NCI-H128 (cell line): Measurements from ENCODE around the gene RGS2.

Experiments used
- DNase-seq: peaks from one replicate; lab custom pipeline; 2025; ENCODE audit not compliant: unreplicated experiment; lab: John Stamatoyannopoulos, UW

The RGS2 gene

DNA sequence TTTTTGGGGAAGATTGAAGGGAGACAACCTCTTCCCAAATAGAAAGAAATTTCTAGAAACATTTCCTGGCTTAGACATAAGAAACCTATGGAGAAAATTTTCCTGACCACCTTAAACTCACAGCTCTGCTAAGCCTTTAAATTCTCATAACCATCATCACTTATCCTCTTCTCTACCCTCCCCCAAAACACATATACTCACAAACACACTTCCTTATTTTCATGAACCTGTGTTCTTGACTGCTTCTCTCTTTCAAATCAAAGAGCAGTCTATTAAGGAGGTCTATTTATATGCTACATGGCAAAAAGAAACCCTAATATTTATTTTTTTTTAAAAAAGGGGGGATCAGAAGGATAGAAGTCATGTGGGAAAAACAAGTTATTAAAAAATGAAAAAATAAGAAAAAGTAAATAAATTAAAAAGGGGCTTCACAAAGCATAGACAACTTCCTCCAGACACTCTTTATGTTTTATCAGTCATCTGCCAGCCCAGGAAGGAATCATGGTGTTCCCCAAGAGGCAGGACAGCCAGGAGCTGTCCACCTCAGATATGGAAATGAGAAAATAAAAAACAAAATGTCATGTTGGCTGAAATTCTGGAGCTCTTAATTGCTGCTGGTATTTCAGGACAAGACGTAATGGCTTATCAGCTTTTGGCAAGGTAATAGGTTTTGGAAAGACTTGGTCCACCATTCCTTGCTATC, 12.8 kb upstream of the RGS2 start:
- DNase-seq: no peak

DNA sequence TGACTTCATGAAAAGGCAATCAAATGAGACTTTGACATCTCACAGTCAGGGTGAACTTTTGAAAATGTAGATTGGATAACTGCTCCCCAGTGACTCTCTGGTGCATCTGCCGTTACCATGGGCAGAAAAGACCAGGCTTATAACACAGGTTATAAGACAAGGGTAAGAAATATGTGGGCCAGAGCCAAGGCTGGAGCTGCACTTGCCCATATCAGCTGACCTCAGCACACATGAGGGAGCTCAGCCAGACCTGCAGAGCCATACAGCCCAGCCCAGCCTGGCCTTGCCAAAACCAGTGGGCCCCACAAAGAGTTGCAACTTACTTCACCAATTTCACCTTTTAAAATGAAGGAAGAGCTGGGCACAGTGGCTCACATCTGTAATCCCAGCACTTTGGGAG, 11.7 kb upstream of the RGS2 start:
- DNase-seq: no peak

DNA sequence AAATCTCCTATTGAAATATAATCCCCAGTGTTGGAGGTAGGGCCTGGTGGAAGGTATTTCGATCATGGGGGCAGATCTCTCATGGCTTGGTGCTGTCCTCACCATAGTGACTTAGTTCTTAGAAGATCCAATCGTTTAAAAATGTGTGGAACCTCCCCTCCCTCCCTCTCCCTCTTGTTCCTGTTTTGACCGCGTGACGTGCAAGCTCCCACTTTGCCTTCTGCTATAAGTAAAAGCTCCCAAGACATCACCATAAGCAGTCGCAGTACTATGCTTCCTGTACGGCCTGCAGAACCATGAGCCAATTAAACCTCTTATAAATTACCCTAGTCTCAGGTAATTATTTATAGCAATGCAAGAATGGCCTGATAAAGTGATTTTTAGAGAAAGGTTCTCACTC, 10.9 kb upstream of the RGS2 start:
- no peak for DNase-seq

DNA sequence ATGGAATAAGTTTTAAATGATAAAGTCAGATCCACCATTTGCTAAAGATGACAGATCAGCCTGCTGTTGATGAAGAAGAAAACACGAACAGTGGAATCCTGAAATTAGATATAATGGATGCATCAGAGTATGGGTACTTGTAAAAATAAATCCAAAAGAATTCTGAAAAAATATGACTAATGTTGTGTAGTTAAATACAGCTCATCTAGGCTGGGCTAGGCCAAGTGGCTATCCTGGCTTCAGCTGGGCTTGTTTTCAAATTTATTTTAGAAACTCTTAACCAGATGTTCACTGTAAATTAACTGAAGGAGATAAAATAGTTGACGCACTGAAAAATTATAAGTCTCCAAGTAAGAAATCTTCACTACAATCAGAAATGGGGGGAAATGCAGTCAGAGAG, 7.4 kb upstream of the RGS2 start:
- DNase-seq: no peak

DNA sequence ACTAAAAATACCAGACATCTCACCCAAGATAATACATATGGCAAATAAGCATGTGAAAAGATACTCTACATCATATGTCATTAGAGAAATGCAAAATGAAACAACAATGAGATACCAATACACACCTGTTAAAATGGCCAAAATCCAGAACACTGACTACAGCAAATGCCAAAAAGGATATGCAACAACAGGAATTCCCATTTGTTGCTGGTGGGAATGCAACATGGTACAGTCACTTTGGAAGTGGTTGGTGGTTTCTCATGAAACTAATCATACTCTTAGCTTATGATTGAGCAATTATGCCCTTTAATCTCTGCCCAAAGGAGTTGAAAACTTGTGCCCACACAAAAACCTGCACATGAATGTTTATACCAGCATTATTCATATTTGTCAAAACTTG, 6.4 kb upstream of the RGS2 start:
- DNase-seq: no peak

DNA sequence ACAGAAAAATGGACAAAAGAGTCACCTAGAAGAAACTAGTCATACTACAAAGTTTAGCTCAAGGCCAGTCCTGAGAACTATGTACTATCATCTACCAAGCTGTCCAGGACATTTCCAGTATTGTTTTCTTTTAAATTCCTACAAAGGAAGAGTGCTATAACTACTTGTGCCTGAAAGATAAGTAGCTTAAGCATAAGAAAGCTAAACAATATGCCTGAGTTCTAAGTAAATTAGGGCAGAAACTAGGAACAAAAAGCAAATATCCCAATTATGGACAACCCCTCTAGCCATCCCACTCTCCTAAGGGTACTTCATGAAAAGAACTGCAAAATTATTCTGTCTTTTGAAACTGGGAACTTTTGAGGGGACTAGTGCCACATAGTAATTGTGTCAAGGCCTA, 5.3 kb upstream of the RGS2 start:
- no peak for DNase-seq

DNA sequence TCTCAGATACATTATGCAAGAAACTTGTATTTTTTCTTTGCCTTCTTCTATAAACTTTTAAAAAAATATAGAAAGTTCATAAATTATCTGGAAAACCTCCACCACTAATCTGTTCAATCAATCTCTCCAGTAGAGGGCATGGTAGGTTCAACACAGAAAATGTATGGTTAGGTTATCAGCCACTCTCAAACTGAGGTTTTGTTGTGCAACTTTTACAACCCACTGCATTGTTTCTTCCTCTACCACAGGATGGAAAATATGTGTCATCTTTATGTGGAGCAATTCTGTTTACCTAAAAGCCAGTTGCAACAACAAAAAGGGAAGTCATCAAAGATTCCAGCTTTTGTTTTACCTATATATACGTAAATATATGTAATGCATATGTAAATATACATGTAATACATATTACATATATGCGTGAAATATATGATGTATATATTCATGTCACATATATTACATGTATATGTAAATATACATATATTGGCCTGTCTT, 3.0 kb upstream of the RGS2 start:
- DNase-seq: peak; percentile 27

DNA sequence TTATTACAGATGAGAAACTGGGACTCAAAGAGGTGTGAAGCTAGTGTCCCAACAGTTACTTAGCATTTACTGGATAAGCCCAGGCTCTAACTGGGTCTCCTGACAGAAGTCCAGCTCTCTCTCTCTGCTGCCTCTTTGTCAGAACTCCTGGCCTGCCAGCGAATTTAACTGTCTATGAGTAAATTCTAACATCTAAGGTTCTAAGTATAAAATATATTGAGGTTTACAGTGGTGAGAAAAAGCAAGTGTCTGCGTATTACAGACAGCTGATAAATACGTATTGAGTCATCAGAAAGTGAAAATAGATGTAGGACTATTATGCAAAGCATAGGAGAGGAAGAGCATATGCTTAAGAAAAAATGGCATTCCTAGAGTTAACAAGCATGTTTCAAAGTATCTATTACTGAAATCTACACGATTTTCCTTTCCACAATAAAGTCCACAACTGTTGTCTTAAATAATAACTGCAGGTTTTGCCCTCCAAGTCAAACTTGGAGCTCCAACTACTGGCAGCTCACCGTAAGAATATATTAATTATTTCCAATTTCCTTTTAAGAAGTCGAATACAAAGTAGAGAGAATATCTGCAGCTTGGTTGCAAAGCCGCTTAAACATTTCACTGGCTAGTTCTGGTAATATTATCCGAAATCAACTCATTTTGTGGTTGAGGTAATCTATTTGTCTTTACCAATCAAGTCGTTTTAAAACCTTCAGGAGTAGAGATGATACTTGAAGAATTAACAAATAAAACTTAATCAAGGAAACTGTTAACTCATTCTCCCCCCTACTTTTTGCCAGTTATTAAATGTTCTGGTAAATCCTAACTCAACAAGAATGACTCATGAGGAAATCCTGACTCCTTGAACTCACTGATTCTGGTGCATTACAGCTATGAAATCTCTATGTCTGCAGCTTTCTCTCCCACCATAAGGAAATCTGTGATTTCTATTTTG, 1.4 kb upstream of the RGS2 start:
- DNase-seq: no peak

DNA sequence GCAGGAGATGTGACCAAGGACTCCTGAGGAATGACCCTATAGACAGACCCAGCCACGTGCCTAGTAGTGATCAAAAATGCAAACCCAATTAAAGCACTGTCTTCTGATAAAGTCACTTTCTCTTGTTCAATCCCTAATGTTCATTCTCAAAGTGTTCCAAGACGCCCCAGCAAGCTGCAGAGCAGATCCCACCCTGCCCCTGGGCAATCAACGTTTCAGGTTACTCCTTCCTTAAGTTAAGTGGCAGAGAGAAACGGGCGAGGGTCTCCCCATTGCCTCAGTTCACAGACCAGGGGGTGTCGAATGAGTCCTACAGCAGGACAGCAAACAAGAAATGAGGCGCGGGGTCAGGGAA, 699 bp upstream of the RGS2 start:
- no peak for DNase-seq

DNA sequence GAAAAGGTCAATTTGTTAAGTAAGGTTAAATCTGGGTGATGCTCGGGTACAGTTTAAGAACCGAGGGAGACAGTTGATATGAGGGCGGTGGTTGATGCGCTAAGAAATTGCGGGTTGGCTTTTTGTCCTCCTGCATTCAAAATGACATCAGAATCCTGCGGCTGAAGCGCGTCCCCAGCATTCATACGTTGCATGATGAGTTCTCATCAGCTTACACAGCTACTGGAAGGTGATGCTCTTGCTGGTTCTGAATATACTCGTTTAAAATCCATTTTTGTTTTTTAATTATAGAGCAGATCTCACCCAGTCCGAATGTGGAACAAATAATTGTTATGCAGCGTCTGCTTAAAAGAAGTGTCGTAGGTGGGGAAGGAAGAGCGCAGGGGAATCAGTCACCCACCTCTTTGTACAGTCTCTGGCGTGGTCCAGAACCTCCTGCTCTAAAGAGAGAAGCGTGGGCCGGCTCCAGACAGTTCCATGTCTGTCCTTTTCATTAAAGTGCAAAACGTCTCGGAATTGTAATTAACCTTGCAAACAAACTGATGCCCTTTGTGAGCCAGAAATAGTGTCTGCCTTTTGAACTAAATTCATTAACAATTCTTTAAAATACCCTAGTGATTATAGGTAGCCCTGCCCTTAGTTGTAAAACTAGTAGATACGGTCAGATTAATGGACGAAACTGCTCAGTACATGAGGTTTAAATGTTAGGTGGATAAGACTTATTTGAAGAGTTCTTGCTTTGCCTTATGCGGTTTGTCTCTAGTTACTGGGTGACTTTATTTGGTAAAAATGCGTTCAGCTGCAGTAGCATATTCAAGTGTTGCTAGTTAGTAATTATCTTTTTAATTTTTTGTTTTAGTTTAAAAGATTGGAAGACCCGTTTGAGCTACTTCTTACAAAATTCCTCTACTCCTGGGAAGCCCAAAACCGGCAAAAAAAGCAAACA, 741 bp downstream of the RGS2 start:
- peak; percentile 48 for DNase-seq

DNA sequence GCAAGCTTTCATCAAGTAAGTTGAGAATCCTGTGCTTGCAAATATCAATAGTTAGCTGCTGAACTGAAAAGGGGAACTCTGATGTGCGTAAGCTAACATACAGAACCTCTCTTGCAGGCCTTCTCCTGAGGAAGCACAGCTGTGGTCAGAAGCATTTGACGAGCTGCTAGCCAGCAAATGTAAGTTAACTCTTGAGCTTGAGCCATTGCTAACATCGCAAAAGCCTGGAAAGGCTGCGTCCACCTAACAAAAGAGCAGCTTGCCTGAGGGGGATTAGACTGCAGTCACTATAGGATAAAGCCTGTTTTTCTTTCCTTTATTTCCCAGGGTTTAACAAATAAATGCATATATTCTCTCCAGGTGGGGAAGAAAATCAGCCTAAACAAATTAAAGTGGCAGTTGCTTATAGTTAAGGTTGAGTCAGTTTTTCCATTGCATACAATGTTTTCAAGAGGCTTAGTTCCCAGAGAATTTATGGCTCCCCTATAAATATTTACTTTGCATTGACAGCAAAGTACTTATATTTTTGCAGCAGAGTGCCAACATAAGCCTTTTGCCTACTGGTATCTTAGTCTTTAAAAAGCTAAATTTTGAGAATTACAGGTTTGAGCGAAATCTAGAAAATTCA, 1.5 kb downstream of the RGS2 start:
- DNase-seq: no peak

DNA sequence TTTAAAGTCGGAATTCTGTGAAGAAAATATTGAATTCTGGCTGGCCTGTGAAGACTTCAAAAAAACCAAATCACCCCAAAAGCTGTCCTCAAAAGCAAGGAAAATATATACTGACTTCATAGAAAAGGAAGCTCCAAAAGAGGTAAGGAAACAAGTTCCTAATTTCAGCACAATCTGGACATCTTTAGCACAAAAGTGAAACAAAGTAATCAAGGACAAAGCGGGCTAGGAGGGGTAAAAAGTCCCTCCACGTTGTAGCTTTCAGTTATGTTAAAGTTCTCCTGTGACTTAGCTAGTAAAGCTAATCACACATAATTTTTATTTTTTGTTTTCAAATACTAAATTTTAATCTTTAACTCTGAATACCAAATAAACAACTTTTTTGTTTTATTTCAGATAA, 2.2 kb downstream of the RGS2 start:
- DNase-seq: no peak

DNA sequence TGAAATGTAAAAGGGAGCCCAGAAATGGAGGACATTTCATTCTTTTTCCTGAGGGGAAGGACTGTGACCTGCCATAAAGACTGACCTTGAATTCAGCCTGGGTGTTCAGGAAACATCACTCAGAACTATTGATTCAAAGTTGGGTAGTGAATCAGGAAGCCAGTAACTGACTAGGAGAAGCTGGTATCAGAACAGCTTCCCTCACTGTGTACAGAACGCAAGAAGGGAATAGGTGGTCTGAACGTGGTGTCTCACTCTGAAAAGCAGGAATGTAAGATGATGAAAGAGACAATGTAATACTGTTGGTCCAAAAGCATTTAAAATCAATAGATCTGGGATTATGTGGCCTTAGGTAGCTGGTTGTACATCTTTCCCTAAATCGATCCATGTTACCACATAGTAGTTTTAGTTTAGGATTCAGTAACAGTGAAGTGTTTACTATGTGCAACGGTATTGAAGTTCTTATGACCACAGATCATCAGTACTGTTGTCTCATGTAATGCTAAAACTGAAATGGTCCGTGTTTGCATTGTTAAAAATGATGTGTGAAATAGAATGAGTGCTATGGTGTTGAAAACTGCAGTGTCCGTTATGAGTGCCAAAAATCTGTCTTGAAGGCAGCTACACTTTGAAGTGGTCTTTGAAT, 2.9 kb downstream of the RGS2 start:
- no peak for DNase-seq

DNA sequence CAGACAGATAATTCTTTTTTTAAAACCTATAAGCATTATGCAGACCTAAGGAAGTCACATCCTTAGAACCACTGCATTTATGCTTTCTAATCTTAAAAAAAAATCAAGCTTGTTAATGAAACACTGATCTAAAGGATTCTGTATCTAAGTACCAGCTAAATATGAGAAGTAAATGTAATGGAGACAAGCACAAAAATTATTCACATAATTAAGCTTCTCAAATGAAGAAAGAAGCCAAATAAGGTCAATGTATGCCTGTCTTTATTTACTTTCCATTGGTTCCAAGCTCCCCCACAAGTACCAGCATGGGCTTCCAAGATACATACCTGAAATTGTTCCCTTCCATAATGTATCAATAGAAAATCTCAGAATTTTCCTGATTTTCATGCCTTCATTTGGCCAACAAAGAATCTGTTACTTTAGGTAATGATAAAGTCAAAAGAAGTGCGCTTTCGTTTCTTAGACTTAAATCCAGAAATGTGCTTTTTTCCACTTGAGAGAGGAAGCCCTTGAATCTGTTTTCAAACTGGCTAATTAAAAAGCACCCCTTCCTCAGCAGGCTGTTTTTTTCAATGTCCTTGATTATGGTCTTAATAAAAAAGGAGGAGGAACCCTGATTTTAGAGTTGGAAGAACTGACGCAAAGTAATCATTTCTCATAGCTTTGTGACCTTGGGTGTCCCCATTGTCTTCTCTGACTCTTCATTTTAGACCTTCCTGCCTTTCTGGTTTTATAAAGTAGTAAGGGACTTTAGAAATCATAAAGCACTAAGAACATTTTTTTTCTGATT, 3.8 kb downstream of the RGS2 start:
- DNase-seq: no peak

DNA sequence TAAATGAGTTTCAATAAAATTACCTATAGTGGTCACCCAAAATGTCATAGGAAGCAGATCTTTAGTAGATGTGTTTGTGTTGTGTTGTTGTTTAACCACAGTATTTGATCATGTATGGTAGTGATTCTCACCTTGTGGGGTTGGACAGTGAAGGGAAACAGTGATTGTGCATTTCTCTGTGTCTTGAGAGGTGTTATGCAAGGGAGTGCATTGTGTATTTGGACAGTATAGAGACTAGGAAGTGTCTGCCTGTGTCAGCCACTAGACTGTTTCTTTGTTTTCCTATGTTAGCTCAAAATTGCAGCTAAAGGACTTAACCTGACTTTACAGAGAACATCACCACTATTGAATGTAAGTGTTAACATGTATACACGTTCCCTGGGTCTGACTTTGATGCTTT, 6.0 kb downstream of the RGS2 start:
- DNase-seq: no peak

DNA sequence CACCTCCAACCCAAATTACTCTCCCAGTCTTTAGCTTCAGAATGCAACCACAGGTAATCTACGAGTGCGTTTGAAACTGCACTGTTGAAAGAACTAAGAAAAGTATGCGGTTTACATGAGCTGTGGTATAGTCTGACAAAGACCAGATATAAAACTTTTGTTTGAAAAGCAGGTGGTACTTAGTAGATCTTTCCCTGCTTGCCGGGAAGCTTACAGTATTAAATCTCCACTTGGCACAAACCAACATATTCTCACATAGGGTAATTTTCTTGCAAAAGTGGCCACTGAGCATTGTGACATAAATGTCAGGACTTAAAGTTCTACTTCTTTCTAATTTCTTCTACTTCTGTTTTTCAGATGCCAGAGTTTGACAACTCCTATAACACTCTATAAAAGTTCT, 8.4 kb downstream of the RGS2 start:
- no peak for DNase-seq

DNA sequence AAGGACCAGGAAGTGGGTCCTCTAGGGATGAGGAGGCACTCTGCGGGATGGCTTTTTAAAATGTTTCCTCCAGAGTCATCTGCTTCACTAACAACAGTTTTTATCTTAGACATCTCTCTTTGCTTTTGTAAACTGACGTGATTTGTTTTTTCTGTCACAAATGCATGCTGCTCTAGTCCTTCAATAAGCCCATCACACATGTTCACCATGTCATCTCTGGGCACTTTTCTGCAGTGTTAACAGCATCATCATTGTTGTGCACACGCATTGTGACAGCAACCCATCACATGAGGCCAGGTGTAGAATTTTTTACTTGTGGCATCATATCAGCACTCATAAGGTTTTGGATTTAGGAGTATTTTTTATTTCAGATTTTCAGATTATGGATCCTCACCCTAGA, 12.5 kb downstream of the RGS2 start:
- DNase-seq: no peak

DNA sequence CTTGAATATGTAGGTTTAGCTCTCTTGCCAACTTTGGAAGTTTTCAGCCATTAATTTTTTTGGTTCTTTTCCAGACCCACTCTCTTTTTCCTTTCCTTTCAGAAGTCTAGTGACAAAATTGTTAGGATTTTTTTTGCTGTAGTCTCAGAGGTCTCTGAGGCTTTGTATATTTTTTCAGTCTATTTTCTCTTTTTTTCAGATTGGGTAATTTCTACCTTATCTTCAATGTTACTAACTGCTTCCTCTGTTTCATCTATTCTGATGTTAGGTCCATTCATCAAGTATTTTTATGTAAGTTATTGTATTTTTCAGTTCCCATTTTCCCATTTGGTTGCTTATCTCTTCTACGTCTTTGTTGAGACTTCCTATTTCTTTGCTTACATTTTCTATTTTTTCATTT, 15.7 kb downstream of the RGS2 start:
- DNase-seq: no peak

DNA sequence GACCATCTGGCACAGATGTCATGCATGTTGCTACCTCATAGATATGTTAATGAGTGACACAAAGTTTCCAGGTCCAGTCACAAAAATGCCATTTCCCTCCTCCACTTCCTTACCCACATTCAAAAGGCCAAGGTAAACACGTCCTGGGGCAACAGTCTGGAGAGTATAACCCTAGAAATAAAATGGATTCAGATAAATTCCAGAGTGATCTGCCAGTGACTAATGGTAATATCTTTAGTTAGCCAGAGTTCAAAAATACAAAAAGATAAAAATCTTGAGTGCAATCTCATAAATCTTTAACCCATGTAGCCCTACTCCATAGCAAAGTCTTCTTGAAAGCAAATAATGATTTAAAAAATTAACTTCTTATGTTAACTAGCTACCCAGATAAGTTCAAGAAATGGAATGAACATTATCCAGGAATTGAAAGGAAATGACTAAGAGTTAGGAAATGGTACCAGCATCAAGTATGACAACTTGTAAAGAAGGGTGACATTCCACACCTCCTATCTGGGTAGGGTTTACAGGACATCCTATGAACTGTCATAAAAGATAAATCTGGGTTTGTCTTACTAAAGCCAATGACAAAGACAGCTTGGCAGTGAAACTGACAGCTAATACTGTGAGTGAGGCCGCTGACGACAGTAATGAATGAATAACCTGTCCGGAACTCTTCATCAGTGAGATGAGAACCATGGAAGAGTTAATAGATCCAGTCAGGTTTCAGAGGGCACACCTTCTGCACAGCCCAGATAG, 18.1 kb downstream of the RGS2 start:
- DNase-seq: no peak
